NB4 (cell line): Measurements from ENCODE around the gene LRRC4C.

Source experiments
- CTCF ChIP-seq: IDR thresholded peaks from one replicate; pipeline ENCODE4 v1.5.1; 2012; ENCODE audit warnings: low read depth, low read length
- MAX ChIP-seq: IDR thresholded peaks from 2 replicates; pipeline ENCODE4 v1.6.1; 2011; ENCODE audit warnings: low read depth, low read length

GRCh38 chr11:41400819-41401382 is 58.6 kb downstream of the LRRC4C start:
- TF ChIP-seq CTCF (no peak), MAX (no peak)
